Heart left ventricle (tissue), 16 donors: ENCODE measurements around the gene MAT2A. TPM values are rescaled to one million over a fixed set of nuclear protein-coding genes. Genes with fewer than 3 reads are reported as not detected.

Experiments used
- ATAC-seq, 4 donors: fragments of 200-7000 bp; cut with Tn5 transposase; one replicate each; pipeline ENCODE4 v1.9.1; 2020 to 2022; ENCODE audit warnings: moderate library complexity in 4 of 4, mild to moderate bottlenecking in 3 of 4, moderate number of reproducible peaks in 1 of 4
- DNase-seq, 5 donors: peaks; one replicate each; pipeline ENCODE4 v3.0.0-alpha.2; 2020
- H3K27ac ChIP-seq, 12 donors: fragments of 200-600 bp; sonication (generic) in 4 of 12; one replicate each; pipeline versions ENCODE4 v1.5.0 to v1.8.0; 2016 to 2022; ENCODE audit warnings: mild to moderate bottlenecking in 2 of 12
- H3K27me3 ChIP-seq, 9 donors: fragments of 200-600 bp; sonication (generic) in 2 of 9; one replicate each; pipeline versions ENCODE4 v1.5.1 to v1.8.0; 2016 to 2022; ENCODE audit warnings: mild to moderate bottlenecking in 3 of 9
- H3K36me3 ChIP-seq, 9 donors: fragments of 200-600 bp; sonication (generic) in 2 of 9; one replicate each; pipeline versions ENCODE4 v1.5.0 to v1.8.0; 2018 to 2022; ENCODE audit warnings: mild to moderate bottlenecking in 2 of 9
- H3K4me1 ChIP-seq, 12 donors: fragments of 200-600 bp; sonication (generic) in 4 of 12; one replicate each; pipeline versions ENCODE4 v1.5.0 to v1.8.0; 2016 to 2022; ENCODE audit warnings: mild to moderate bottlenecking in 3 of 12
- H3K4me3 ChIP-seq, 12 donors: fragments of 200-600 bp; sonication (generic) in 4 of 12; one replicate each; pipeline versions ENCODE4 v1.5.0 to v1.8.0; 2017 to 2022; ENCODE audit warnings: mild to moderate bottlenecking in 9 of 12, moderate library complexity in 4 of 12
- H3K9me3 ChIP-seq, 12 donors: fragments of 200-600 bp; sonication (generic) in 4 of 12; one replicate each; pipeline versions ENCODE4 v1.5.0 to v1.8.0; 2016 to 2022; ENCODE audit warnings: mild to moderate bottlenecking in 1 of 12
- CTCF ChIP-seq, 12 donors: fragments of 200-600 bp; sonication (generic) in 4 of 12; IDR thresholded peaks; one replicate each; pipeline versions ENCODE4 v1.5.0 to v1.8.0; 2018 to 2022; ENCODE audit warnings: antibody characterized with exemption in 12 of 12, mild to moderate bottlenecking in 5 of 12
- POLR2A ChIP-seq, 2 donors: fragments of 450-650 bp; IDR thresholded peaks; one replicate each; pipeline ENCODE4 v1.6.1; 2017; ENCODE audit warnings: antibody characterized with exemption in 2 of 2, mild to moderate bottlenecking in 2 of 2, moderate library complexity in 2 of 2
- WGBS, 4 donors: extraction: QIAGEN DNeasy Blood & Tissue Kit in 2 of 4; methylation state at CpG; one replicate each; pipeline versions ENCODE4 v1.1.5 to v1.1.7; 2013 to 2018; 5-methylcytosine and 5-hydroxymethylcytosine counted together
- intact Hi-C, 10 donors: fragments of 100-400 bp; cut with DNase I; formaldehyde crosslinking; loops; one replicate each; pipeline versions ENCODE4 v1.11.1 to v1.14.2; 2022
- polyA plus RNA-seq, 2 donors: library from polyadenylated mRNA; stranded (reverse); fragments of 200-250 nt; gene quantifications; one replicate each; pipeline ENCODE4 v1.2.3, GENCODE V29; 2013
- total RNA-seq, 9 donors: library from RNA; depleted of rRNA in 2 of 9; stranded (reverse); fragments of >200 nt in 2 of 9; fragmentation: NEBNext Ultra II Directional in 3 of 9; extraction: Animal tissue kit (Norgen Biotek cat#: 25700) in 3 of 9; gene quantifications; one replicate each; pipeline versions ENCODE4 v1.1.0 to v1.2.4, GENCODE V29; 2016 to 2023
- donor health status: ischemic (EF 13 %, LVEDD 7.1; RV severe dilation, severe dysfunction).
- donor health status: healthy with polysubstance abuse.
- donor health status: DM: no; HTN: yes; CAD: no.
- donor health status: DM: no; HTN: no; CAD: no.
- donor health status: ischemic (EF 25% LVEDD 6.9; RV normal size, moderate dysfunction).
- donor health status: ischemic (EF 25% LVEDD 5.7; RV mildly dilated, moderate dysfunction).
- donor health status: healthy.
- donor health status: DM: yes; HTN: yes; CAD: no.
- donor health status: ischemic (EF 35%, LVEDD 5.7; RV mildly dilated, moderate dysfunction).
- donor health status: nonischemic (EF 11% LVEDD 7.7; RV severe dilation, severe dysfunction).
- donor health status: DM: yes; HTN: yes; CAD: no.
- donor health status: PGD.
- donor health status: ischemic (EF 29% LVEDD 5.4; RV normal size, mild dysfunction).
- donor health status: nonischemic (EF 23%, LVEDD 6.1; RV moderate dilation, normal function).

Gene MAT2A
- total and polyA plus RNA-seq, 11 donors = 66.0 to 218 (median 128) TPM

DNA sequence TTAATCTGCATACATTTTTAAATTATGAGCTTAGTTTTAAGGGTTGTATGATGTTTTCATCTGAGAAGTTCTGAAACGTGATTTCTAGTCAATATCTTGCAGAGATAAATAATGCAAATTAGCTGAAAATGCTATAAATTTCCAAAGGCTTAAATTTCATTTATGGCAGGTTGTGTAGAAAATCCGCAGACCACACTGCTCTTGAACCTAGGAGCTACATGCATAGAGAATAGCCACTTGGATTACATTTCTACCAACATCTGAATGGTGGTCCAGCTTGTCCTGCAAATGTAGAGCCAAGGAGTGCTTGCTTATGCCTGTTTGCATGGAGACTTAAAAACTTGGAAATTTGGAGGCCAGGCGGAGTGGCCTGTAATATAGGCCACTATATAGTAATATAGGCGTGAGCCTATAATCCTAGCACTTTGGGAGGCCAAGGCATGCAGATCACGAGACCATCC is 6.8 kb downstream of the MAT2A start:
- Histone ChIP-seq H3K27ac (peak overlapping the region in 1 of 12 donors; percentile 99), H3K27me3 (no peaks in the 10 kb centered on the region), H3K36me3 (peaks cover 4 to 98% (median 81%) of the 10 kb centered on the region in 9 donors), H3K9me3 (no peaks in the 10 kb centered on the region), H3K4me3 (no peak overlapping the region), H3K4me1 (peaks cover 0 to 50% (median 28%) of the 10 kb centered on the region in 12 donors)
- TF ChIP-seq POLR2A (IDR thresholded peaks at IDR 0.05) = no peak
- no peak for TF ChIP-seq CTCF (IDR thresholded peaks at IDR 0.05)
- ATAC-seq = peak in 1 of 4 donors; percentile 0
- intact Hi-C loops = no loop called here
- 78 to 89% (median 87%) methylated on average over 5 of the region's 5 CpGs for WGBS, 4 donors
- no peak for DNase-seq

GRCh38 chr2:85547089-85547858 is 8.3 kb downstream of the MAT2A start:
- Histone ChIP-seq H3K27me3 (no peaks in the 10 kb centered on the region), H3K4me3 (no peak overlapping the region), H3K27ac (peak overlapping the region in 2 of 12 donors; percentile 28 to 36), H3K36me3 (peaks cover 3 to 98% (median 77%) of the 10 kb centered on the region in 9 donors), H3K4me1 (peaks cover 0 to 50% (median 15%) of the 10 kb centered on the region in 12 donors), H3K9me3 (no peaks in the 10 kb centered on the region)
- WGBS, 4 donors = 77 to 92% (median 85%) methylated on average over 1 of the region's 1 CpG
- DNase-seq (no peak), ATAC-seq (peak in 2 of 4 donors; percentile 9 to 10)
- intact Hi-C loops = no loop called here
- TF ChIP-seq POLR2A (IDR thresholded peaks at IDR 0.05) = no peak
- TF ChIP-seq CTCF (IDR thresholded peaks at IDR 0.05) = no peak

- ATAC-seq = peak in 1 of 4 donors; percentile 1
- H3K4me3 ChIP-seq = no peak overlapping the region
- H3K27ac ChIP-seq = peak overlapping the region in 2 of 12 donors; percentile 4 to 36
- TF ChIP-seq POLR2A (IDR thresholded peaks at IDR 0.05) (no peak), CTCF (IDR thresholded peaks at IDR 0.05) (no peak)
- intact Hi-C loops = no loop called here
- no peaks in the 10 kb centered on the region for H3K9me3 ChIP-seq
- DNase-seq = no peak
- H3K4me1 ChIP-seq = peaks cover 0 to 43% (median 7%) of the 10 kb centered on the region in 12 donors
- H3K36me3 ChIP-seq = peaks cover 0 to 98% (median 77%) of the 10 kb centered on the region in 9 donors
- 73 to 75% (median 74%) methylated on average over 6 of the region's 6 CpGs for WGBS, 4 donors
- no peaks in the 10 kb centered on the region for H3K27me3 ChIP-seq
Measured at GRCh38 chr2:85547859-85548607, 9.1 kb downstream of the MAT2A start.

DNA sequence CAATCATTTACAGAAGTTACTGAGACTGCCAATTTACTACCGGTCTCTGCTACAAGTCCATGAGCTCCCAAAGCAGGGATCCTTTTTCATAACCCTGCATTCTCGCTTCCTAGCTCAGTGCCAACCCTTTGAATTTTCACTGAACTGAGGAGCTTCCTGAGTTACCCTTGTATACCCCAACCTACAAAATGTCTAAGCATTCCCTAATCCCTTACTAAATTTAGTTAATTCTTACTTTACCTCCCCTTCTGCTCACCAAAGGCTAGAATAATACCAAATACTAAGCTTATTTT is 9.6 kb downstream of the MAT2A start:
- intact Hi-C loops = no loop called here
- ATAC-seq (peak in 1 of 4 donors; percentile 2), DNase-seq (no peak)
- Histone ChIP-seq H3K4me3 (no peak overlapping the region), H3K27ac (peak overlapping the region in 2 of 12 donors; percentile 4 to 36), H3K36me3 (peaks cover 0 to 98% (median 77%) of the 10 kb centered on the region in 9 donors), H3K9me3 (no peaks in the 10 kb centered on the region), H3K27me3 (no peaks in the 10 kb centered on the region), H3K4me1 (peaks cover 0 to 37% (median 5%) of the 10 kb centered on the region in 12 donors)
- 59 to 79% (median 68%) methylated on average over 2 of the region's 2 CpGs for WGBS, 4 donors
- no peak for TF ChIP-seq POLR2A (IDR thresholded peaks at IDR 0.05)
- no peak for TF ChIP-seq CTCF (IDR thresholded peaks at IDR 0.05)
